WTC11 (cell line): ENCODE results near the gene APBA1. TPM values are rescaled to one million over a fixed set of nuclear protein-coding genes. Genes with fewer than 3 reads are reported as not detected.

Experiments
- ATAC-seq: fragments of 200-7000 bp; cut with Tn5 transposase; 2 replicates; pipeline ENCODE4 v1.10.0; 2021; ENCODE audit warnings: mild to moderate bottlenecking, moderate library complexity
- CTCF ChIA-PET: fragments of 300-600 bp; sonication (Branson Sonifier 250); formaldehyde crosslinking; loops from one replicate; lab custom pipeline; 2021; ENCODE audit warnings: antibody characterized with exemption; lab: Charles Lee
- POLR2A ChIA-PET: fragments of 350-600 bp; sonication (Branson Sonifier 250); formaldehyde crosslinking; loops from one replicate; lab custom pipeline; 2021; ENCODE audit warnings: antibody characterized with exemption; lab: Charles Lee
- DNase-seq: peaks from one replicate; pipeline ENCODE4 v3.0.0; 2021; ENCODE audit warnings: low spot score
- H3K27ac Mint-ChIP-seq: 2 replicates; pipeline ENCODE4 v1.8.0; 2021; ENCODE audit warnings: mixed read lengths
- H3K27me3 Mint-ChIP-seq: 2 replicates; pipeline ENCODE4 v1.8.0; 2021; ENCODE audit warnings: low read depth, mild to moderate bottlenecking, moderate library complexity, mixed read lengths
- H3K36me3 Mint-ChIP-seq: 2 replicates; pipeline ENCODE4 v1.8.0; 2021; ENCODE audit warnings: mixed read lengths
- H3K4me1 Mint-ChIP-seq: 2 replicates; pipeline ENCODE4 v1.8.0; 2022; ENCODE audit warnings: mixed read lengths
- H3K4me3 Mint-ChIP-seq: 2 replicates; pipeline ENCODE4 v1.8.0; 2021; ENCODE audit warnings: mild to moderate bottlenecking, moderate library complexity, mixed read lengths
- H3K9me3 Mint-ChIP-seq: 2 replicates; pipeline ENCODE4 v1.8.0; 2021; ENCODE audit warnings: mixed read lengths
- CDX4 ChIP-seq: fragments of 250-450 bp; sonication (Bioruptor Pico); IDR thresholded peaks from 2 replicates; pipeline ENCODE4 v1.9.0; 2021; ENCODE audit warnings: moderate library complexity, mild to moderate bottlenecking, inconsistent platforms, borderline replicate concordance
- E2F5 ChIP-seq: sonication (generic); formaldehyde crosslinking; IDR thresholded peaks from 2 replicates; pipeline ENCODE4 v1.8.1; 2022; ENCODE audit warnings: mild to moderate bottlenecking, moderate library complexity, missing genetic modification reagents
- ELF4 ChIP-seq: sonication (generic); formaldehyde crosslinking; IDR thresholded peaks from 2 replicates; pipeline ENCODE4 v1.8.1; 2022; ENCODE audit warnings: low read depth, mild to moderate bottlenecking, moderate library complexity, missing genetic modification reagents
- ETV6 ChIP-seq: sonication (generic); formaldehyde crosslinking; IDR thresholded peaks from 2 replicates; pipeline ENCODE4 v1.8.1; 2022; ENCODE audit warnings: mild to moderate bottlenecking, missing genetic modification reagents
- GABPB1 ChIP-seq: sonication (generic); formaldehyde crosslinking; IDR thresholded peaks from 2 replicates; pipeline ENCODE4 v1.8.1; 2023; ENCODE audit warnings: mild to moderate bottlenecking, missing genetic modification reagents
- GTF2I ChIP-seq: fragments of 250-450 bp; sonication (Bioruptor Pico); conservative IDR thresholded peaks from 2 replicates; pipeline ENCODE4 v1.4.0; 2021; ENCODE audit warnings: mild to moderate bottlenecking
- NR1H2 ChIP-seq: sonication (generic); formaldehyde crosslinking; IDR thresholded peaks from 2 replicates; pipeline ENCODE4 v1.9.0; 2021; ENCODE audit warnings: mild to moderate bottlenecking, moderate library complexity, missing genetic modification reagents
- TCF7 ChIP-seq: sonication (generic); formaldehyde crosslinking; IDR thresholded peaks from 2 replicates; pipeline ENCODE4 v1.8.0; 2022; ENCODE audit warnings: mild to moderate bottlenecking, low read depth, missing genetic modification reagents, moderate library complexity
- ZNF219 ChIP-seq: sonication (generic); formaldehyde crosslinking; IDR thresholded peaks from 2 replicates; pipeline ENCODE4 v1.8.0; 2023; ENCODE audit warnings: missing genetic modification reagents, mild to moderate bottlenecking, borderline replicate concordance
- ZNF281 ChIP-seq: sonication (generic); formaldehyde crosslinking; IDR thresholded peaks from 2 replicates; pipeline ENCODE4 v1.8.0; 2023; ENCODE audit warnings: mild to moderate bottlenecking, missing genetic modification reagents
- ZNF671 ChIP-seq: fragments of 250-450 bp; sonication (Bioruptor Pico); IDR thresholded peaks from 2 replicates; pipeline ENCODE4 v1.8.0; 2021; ENCODE audit warnings: mild to moderate bottlenecking
- total RNA-seq: library from RNA; stranded (reverse); gene quantifications from 3 replicates; pipeline ENCODE4 v1.2.3, GENCODE V29; 2021
- TF ChIP-seq, protein P1 (sequence below): sonication (generic); formaldehyde crosslinking; IDR thresholded peaks from 2 replicates; pipeline ENCODE4 v1.8.0; 2023; ENCODE audit warnings: missing genetic modification reagents, mild to moderate bottlenecking, borderline replicate concordance
- TF ChIP-seq, protein P2 (sequence below): fragments of 250-450 bp; sonication (Bioruptor Pico); IDR thresholded peaks from 2 replicates; pipeline ENCODE4 v2.1.2; 2022; ENCODE audit warnings: mild to moderate bottlenecking, moderate library complexity
- TF ChIP-seq, protein P3 (sequence below): sonication (generic); formaldehyde crosslinking; IDR thresholded peaks from 2 replicates; pipeline ENCODE4 v1.8.1; 2023; ENCODE audit warnings: mild to moderate bottlenecking, missing genetic modification reagents, moderate library complexity

APBA1 gene
- total RNA-seq, 1 experiment from 2014 or later, result 0.94 TPM

GRCh38 chr9:69542058-69542457 is 130.1 kb downstream of the APBA1 start:
- Mint-ChIP-seq H3K27me3 (no peaks in the 10 kb centered on the region), H3K36me3 (no peaks in the 10 kb centered on the region), H3K27ac (no peak overlapping the region), H3K4me3 (no peak overlapping the region), H3K9me3 (no peaks in the 10 kb centered on the region), H3K4me1 (peaks cover 33% of the 10 kb centered on the region)
- CTCF ChIA-PET, result no interaction called here
- POLR2A ChIA-PET, result no interaction called here
- TF ChIP-seq ZNF219 (CRISPR knock-in tag) (no peak), CDX4 (CRISPR knock-in tag) (no peak), NR1H2 (no peak)
- TF ChIP-seq, protein P1, sequence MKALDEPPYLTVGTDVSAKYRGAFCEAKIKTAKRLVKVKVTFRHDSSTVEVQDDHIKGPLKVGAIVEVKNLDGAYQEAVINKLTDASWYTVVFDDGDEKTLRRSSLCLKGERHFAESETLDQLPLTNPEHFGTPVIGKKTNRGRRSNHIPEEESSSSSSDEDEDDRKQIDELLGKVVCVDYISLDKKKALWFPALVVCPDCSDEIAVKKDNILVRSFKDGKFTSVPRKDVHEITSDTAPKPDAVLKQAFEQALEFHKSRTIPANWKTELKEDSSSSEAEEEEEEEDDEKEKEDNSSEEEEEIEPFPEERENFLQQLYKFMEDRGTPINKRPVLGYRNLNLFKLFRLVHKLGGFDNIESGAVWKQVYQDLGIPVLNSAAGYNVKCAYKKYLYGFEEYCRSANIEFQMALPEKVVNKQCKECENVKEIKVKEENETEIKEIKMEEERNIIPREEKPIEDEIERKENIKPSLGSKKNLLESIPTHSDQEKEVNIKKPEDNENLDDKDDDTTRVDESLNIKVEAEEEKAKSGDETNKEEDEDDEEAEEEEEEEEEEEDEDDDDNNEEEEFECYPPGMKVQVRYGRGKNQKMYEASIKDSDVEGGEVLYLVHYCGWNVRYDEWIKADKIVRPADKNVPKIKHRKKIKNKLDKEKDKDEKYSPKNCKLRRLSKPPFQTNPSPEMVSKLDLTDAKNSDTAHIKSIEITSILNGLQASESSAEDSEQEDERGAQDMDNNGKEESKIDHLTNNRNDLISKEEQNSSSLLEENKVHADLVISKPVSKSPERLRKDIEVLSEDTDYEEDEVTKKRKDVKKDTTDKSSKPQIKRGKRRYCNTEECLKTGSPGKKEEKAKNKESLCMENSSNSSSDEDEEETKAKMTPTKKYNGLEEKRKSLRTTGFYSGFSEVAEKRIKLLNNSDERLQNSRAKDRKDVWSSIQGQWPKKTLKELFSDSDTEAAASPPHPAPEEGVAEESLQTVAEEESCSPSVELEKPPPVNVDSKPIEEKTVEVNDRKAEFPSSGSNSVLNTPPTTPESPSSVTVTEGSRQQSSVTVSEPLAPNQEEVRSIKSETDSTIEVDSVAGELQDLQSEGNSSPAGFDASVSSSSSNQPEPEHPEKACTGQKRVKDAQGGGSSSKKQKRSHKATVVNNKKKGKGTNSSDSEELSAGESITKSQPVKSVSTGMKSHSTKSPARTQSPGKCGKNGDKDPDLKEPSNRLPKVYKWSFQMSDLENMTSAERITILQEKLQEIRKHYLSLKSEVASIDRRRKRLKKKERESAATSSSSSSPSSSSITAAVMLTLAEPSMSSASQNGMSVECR (CRISPR knock-in tag), result no peak
- ATAC-seq, result no peak
- DNase-seq, result no peak

DNA sequence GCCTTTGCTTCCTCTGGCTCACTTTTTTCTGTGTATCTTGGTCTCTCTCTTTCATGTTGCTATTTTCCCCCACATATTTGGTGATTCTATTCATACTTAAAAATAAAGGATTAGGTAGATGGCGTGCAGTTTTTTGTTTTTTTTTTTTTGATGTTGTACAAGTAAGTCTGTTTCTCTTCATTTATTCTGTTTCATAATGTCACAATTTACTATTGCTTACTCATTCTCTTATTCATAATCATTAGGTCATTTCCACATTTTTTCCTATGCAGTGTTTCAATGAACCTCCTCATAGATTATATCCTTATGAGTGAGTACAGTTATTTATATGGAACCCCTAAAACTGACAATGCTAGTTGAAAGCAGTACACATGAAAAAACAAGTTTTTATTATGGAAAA is 136.3 kb downstream of the APBA1 start:
- DNase-seq (no peak), ATAC-seq (no peak)
- H3K27ac Mint-ChIP-seq, result no peak overlapping the region
- H3K9me3 Mint-ChIP-seq, result no peaks in the 10 kb centered on the region
- CTCF ChIA-PET, result interaction anchor here (0.8 to 2.2 kb wide), 4 partner anchors 11 to 136 kb away, joined by 3 to 13 read pairs (median 4); partner anchors contain the start of gene APBA1
- H3K4me1 Mint-ChIP-seq, result peaks cover 3% of the 10 kb centered on the region; the same call in 1 of the 2 replicates
- POLR2A ChIA-PET, result no interaction called here
- no peak overlapping the region for H3K4me3 Mint-ChIP-seq
- TF ChIP-seq ETV6 (CRISPR knock-in tag) (no peak), ZNF281 (CRISPR knock-in tag) (no peak), CDX4 (CRISPR knock-in tag) (no peak), TCF7 (CRISPR knock-in tag) (no peak), ZNF219 (CRISPR knock-in tag) (no peak), GABPB1 (no peak), E2F5 (CRISPR knock-in tag) (no peak), ELF4 (CRISPR knock-in tag) (no peak), GTF2I (CRISPR knock-in tag) (no peak), ZNF671 (no peak), NR1H2 (no peak)
- TF ChIP-seq, protein P2, sequence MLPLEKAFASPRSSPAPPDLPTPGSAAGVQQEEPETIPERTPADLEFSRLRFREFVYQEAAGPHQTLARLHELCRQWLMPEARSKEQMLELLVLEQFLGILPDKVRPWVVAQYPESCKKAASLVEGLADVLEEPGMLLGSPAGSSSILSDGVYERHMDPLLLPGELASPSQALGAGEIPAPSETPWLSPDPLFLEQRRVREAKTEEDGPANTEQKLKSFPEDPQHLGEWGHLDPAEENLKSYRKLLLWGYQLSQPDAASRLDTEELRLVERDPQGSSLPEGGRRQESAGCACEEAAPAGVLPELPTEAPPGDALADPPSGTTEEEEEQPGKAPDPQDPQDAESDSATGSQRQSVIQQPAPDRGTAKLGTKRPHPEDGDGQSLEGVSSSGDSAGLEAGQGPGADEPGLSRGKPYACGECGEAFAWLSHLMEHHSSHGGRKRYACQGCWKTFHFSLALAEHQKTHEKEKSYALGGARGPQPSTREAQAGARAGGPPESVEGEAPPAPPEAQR (CRISPR knock-in tag), result no peak
- TF ChIP-seq, protein P3, sequence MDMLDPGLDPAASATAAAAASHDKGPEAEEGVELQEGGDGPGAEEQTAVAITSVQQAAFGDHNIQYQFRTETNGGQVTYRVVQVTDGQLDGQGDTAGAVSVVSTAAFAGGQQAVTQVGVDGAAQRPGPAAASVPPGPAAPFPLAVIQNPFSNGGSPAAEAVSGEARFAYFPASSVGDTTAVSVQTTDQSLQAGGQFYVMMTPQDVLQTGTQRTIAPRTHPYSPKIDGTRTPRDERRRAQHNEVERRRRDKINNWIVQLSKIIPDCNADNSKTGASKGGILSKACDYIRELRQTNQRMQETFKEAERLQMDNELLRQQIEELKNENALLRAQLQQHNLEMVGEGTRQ, result no peak
- H3K36me3 Mint-ChIP-seq, result no peaks in the 10 kb centered on the region
- no peaks in the 10 kb centered on the region for H3K27me3 Mint-ChIP-seq
